Measurements from ENCODE around the gene PIGT. TPM values are rescaled to one million over a fixed set of nuclear protein-coding genes. Genes with fewer than 3 reads are reported as not detected.
A peak's percentile ranks its signal among the peaks of the same experiment; 100 is the strongest.

PIGT gene
- total and polyA plus RNA-seq, 2 of the 13 experiments (the other 11 are each of a cell fraction or from before 2014, with no cell fraction given) = 65.9 to 74.1 TPM

GRCh38 chr20:45436732-45437485, 21.0 kb downstream of the PIGT start (continued):
- TF ChIP-seq ZNF275 (CRISPR knock-in tag; IDR thresholded peaks at IDR 0.05; ENCODE audit: borderline replicate concordance) (no peak), ZNF503 (CRISPR knock-in tag; IDR thresholded peaks at IDR 0.05) (no peak), RELA (CRISPR knock-in tag; IDR thresholded peaks at IDR 0.05) (0 out of 2 replicates have a peak, but pooled peaks have one; percentile 63), ZGPAT (CRISPR knock-in tag; IDR thresholded peaks at IDR 0.05) (peak; percentile 82), ZNF281 (CRISPR knock-in tag; IDR thresholded peaks at IDR 0.05; ENCODE audit: borderline replicate concordance) (no peak), MTF1 (CRISPR knock-in tag; IDR thresholded peaks at IDR 0.05) (no peak), NCOA1 (CRISPR knock-in tag; IDR thresholded peaks at IDR 0.05) (no peak), MZF1 (CRISPR knock-in tag; IDR thresholded peaks at IDR 0.05; ENCODE audit: borderline replicate concordance) (no peak; the same call in 1 of the 2 replicates), KMT2B (CRISPR knock-in tag; IDR thresholded peaks at IDR 0.05) (peak; percentile 79; the same call in 1 of the 2 replicates), ZBTB10 (CRISPR knock-in tag; IDR thresholded peaks at IDR 0.05; ENCODE audit: borderline replicate concordance) (no peak), FLYWCH1 (CRISPR knock-in tag; IDR thresholded peaks at IDR 0.05) (no peak), ZNF773 (CRISPR knock-in tag; IDR thresholded peaks at IDR 0.05; ENCODE audit: borderline replicate concordance) (no peak), KDM5A (IDR thresholded peaks at IDR 0.05; ENCODE audit: borderline replicate concordance, low read length) (no peak), ZNF607 (CRISPR knock-in tag; IDR thresholded peaks at IDR 0.05; ENCODE audit: borderline replicate concordance) (peak; percentile 86; the same call in 1 of the 2 replicates), NFRKB (IDR thresholded peaks at IDR 0.05) (no peak), ZBTB2 (CRISPR knock-in tag; IDR thresholded peaks at IDR 0.05; ENCODE audit: low read depth) (no peak), XBP1 (CRISPR knock-in tag; IDR thresholded peaks at IDR 0.05) (no peak)

Data from HepG2 (cell line).